SW 1271 (cell line): ENCODE results near the gene TSPAN3.

Source experiments
- DNase-seq, 2 experiments: peaks; one replicate each; lab custom pipeline; 2025; lab: John Stamatoyannopoulos, UW

Gene TSPAN3

GRCh38 chr15:77070495-77071304 lies at the start of gene TSPAN3:
TSPAN3 (minus strand) TSS chr15:77071109; CDS start chr15:77070954, 155 bp downstream.
- peak; percentile 83 to 91 for DNase-seq

GRCh38 chr15:77120576-77120975 lies 49.7 kb upstream of the TSPAN3 start:
- no peak for DNase-seq

GRCh38 chr15:77119446-77119845 lies 48.5 kb upstream of the TSPAN3 start:
- DNase-seq = no peak

- DNase-seq = peak; percentile 28 to 79
Measured at GRCh38 chr15:77118882-77119321, 48.0 kb upstream of the TSPAN3 start.

GRCh38 chr15:77115179-77115578 lies 44.3 kb upstream of the TSPAN3 start:
- no peak for DNase-seq

- peak in 1 of 2 experiments; percentile 4 for DNase-seq
Measured at GRCh38 chr15:77112838-77113504, 42.1 kb upstream of the TSPAN3 start.

- no peak for DNase-seq
Measured at GRCh38 chr15:77111789-77112188, 40.9 kb upstream of the TSPAN3 start.

GRCh38 chr15:77107531-77108355 lies 36.8 kb upstream of the TSPAN3 start:
- peak in 1 of 2 experiments; percentile 51 for DNase-seq

- DNase-seq = no peak
Measured at GRCh38 chr15:77107068-77107467, 36.2 kb upstream of the TSPAN3 start.

GRCh38 chr15:77104155-77104554 lies 33.2 kb upstream of the TSPAN3 start:
- DNase-seq = no peak

GRCh38 chr15:77099741-77100463 lies 29.0 kb upstream of the TSPAN3 start:
- DNase-seq = no peak

GRCh38 chr15:77098572-77098971 lies 27.7 kb upstream of the TSPAN3 start:
- no peak for DNase-seq

GRCh38 chr15:77097921-77098320 lies 27.0 kb upstream of the TSPAN3 start:
- DNase-seq = no peak

- DNase-seq = no peak
Measured at GRCh38 chr15:77097248-77097721, 26.4 kb upstream of the TSPAN3 start.

- no peak for DNase-seq
Measured at GRCh38 chr15:77096541-77096940, 25.6 kb upstream of the TSPAN3 start.

- DNase-seq = no peak
Measured at GRCh38 chr15:77096138-77096537, 25.2 kb upstream of the TSPAN3 start.

GRCh38 chr15:77094397-77095030 lies 23.6 kb upstream of the TSPAN3 start:
- no peak for DNase-seq

- no peak for DNase-seq
Measured at GRCh38 chr15:77093436-77093835, 22.5 kb upstream of the TSPAN3 start.

- DNase-seq = no peak
Measured at GRCh38 chr15:77091097-77091496, 20.2 kb upstream of the TSPAN3 start.

- DNase-seq = no peak
Measured at GRCh38 chr15:77087213-77087612, 16.3 kb upstream of the TSPAN3 start.

GRCh38 chr15:77085297-77085696 lies 14.4 kb upstream of the TSPAN3 start:
- no peak for DNase-seq
